Fibroblast of villous mesenchyme (primary cell): Measurements from ENCODE around the gene PTPRE. TPM values are rescaled to one million over a fixed set of nuclear protein-coding genes. Genes with fewer than 3 reads are reported as not detected.

Experiments used
- DNase-seq: peaks from one replicate; pipeline ENCODE4 v3.0.0-alpha.2; 2010; ENCODE audit warnings: low read depth
- H3K4me3 ChIP-seq: 2 replicates; pipeline ENCODE4 v1.5.1; 2011; ENCODE audit warnings: low read depth, mild to moderate bottlenecking, low read length
- total RNA-seq: library from RNA; depleted of rRNA; stranded (reverse); fragments of >200 nt; gene quantifications from 2 replicates; pipeline ENCODE4 v1.2.3, GENCODE V29; 2012
- TF ChIP-seq, protein P1 (sequence below): IDR thresholded peaks from 2 replicates; pipeline ENCODE4 v1.5.1; 2012; ENCODE audit warnings: low read depth, mild to moderate bottlenecking, low read length; ENCODE audit not compliant: insufficient read depth

The PTPRE gene
- total RNA-seq, 1 donor, result 11.2 TPM

DNA sequence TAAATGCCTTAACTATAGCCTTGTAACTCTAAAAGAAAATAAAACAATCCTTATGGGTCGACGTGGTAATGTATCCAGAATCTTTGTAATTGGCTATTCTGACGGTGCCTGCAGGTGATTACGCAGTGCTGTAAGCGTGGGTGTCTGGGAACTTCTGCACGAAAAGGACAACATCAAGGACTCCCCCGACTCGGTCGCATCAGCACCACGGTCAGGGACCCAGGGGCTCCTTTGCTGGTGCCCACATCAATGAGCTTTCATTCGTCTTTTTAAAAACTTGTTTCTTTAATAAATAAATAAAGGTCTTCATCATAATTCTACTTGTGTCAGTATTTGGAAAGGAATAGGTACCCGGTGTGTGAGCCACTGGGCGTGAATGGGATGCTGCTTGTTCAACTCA is 206.1 kb downstream of the PTPRE start:
- TF ChIP-seq, protein P1, sequence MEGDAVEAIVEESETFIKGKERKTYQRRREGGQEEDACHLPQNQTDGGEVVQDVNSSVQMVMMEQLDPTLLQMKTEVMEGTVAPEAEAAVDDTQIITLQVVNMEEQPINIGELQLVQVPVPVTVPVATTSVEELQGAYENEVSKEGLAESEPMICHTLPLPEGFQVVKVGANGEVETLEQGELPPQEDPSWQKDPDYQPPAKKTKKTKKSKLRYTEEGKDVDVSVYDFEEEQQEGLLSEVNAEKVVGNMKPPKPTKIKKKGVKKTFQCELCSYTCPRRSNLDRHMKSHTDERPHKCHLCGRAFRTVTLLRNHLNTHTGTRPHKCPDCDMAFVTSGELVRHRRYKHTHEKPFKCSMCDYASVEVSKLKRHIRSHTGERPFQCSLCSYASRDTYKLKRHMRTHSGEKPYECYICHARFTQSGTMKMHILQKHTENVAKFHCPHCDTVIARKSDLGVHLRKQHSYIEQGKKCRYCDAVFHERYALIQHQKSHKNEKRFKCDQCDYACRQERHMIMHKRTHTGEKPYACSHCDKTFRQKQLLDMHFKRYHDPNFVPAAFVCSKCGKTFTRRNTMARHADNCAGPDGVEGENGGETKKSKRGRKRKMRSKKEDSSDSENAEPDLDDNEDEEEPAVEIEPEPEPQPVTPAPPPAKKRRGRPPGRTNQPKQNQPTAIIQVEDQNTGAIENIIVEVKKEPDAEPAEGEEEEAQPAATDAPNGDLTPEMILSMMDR, result no peak
- H3K4me3 ChIP-seq, result no peak overlapping the region
- DNase-seq, result no peak

DNA sequence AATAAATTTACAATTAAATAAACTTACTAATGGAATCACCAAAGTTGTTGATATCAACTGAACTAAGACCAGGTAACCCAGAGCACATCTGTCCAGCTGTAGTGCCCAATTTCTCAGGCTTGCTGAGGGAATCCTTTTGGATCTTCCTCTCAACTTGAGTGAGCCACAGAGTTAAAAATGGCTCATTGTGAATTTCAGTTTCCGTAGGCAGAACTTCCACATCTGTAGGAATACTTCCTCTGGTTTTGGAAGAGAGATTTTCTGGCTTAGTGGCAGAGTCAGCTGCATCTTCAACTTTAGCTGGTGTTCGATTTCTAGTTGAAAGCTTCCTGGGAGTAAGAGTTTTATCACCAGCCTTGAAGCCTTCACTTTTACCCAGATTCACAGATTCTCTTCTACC is 208.0 kb downstream of the PTPRE start:
- no peak for DNase-seq
- no peak overlapping the region for H3K4me3 ChIP-seq
- TF ChIP-seq, protein P1, result no peak

DNA sequence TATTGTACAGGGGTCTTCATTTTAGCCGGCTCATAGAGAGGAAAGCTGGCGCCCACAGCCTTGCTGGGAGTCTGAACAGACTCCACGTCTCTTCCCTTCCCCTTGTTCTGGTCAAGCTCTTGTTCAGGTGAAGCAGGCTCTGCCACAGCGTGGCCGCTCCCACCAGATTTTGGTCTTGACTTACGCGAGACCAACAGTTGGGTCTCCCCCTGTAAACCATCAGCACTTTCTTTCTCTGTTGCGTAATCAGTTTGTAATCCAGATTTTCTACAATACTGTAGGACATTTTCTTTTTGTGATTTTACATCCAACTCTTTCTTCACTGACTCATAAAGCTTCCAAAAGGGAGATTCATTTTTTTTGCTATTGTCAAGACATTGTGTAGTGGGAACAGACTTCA is 208.5 kb downstream of the PTPRE start:
- no peak for DNase-seq
- no peak overlapping the region for H3K4me3 ChIP-seq
- TF ChIP-seq, protein P1, result no peak

DNA sequence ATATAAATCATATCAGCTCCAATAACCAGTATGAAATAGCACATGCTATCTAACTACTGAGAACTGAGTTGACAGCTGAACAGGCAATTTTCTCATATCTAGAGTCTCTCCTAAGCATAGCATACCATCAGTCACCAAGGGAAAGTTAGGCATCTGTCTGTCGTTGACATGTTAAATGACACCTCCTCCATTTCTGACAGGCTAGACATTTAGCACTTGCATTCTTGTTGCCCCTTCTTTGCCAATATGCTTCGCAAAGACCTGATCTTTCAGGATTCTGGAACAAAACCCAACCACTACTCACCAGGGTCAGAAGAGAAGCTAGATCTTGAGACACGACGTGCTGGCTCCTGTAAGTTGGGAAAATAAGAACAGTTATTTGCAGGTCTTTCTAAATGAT is 209.3 kb downstream of the PTPRE start:
- TF ChIP-seq, protein P1, result no peak
- DNase-seq, result no peak
- no peak overlapping the region for H3K4me3 ChIP-seq

DNA sequence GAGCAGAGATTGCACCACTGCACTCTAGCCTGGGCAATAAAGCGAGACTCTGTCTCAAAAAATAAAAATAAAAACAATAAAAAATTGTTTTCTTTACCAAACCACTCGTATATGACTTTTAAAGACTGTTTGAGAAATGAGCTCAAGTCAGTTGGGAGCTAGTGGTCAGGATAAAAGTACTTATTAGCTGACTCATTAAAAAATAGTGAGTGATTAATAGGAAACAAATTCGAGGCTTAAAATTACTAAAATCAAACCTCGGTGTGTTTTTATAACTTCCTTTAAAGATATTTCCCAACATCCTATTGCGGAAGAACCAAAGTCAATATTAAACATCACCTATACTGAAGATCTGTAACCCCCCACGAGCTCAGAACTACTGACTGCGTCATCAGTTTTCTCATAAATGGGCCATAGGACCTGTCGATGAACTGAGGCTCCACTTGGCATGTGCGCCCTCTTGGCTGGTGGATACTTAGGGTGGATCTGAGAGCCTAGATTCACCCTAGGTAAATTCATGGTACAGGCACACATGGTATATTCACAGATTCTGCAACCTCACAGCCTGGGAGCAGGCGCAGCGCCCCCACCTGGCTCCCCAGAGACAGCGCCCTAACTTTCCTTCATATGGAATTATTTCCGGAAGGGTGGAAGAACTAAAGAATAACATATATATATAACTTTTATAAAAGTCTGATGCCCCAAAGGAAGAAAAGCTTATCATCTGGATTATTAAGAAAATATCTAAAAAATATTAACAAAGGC is 210.1 kb downstream of the PTPRE start:
- TF ChIP-seq, protein P1, result no peak
- H3K4me3 ChIP-seq, result no peak overlapping the region
- DNase-seq, result no peak

DNA sequence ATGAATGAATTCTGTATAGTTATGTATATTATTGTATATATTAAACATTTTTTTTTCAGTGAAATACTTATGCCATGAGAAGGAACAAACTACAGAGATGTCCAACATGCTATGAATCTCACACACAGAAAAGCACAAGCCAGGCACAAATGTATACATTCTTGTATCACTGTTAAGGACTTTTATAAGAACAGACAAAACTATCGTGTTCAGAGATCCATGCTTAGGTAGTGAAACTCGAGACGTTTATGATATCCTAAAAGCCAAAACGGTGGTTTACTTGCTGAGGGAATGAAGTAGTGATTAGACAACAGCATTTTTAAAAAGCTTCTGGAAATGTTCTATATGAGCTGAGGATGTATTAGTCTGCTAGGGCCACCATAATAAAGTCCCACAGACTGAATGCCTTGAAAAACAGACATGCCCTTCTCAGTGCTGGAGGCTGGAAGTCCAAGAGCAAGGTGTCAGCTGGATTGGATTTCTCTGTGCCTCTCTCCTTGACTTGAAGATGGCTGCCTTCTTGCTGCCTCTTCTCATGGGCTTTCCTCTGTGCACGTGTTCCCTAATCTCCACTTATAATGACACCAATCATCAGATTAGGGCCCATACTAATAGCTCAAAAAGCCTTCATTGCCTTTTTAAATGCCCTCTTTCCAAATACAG is 215.0 kb downstream of the PTPRE start:
- TF ChIP-seq, protein P1, result no peak
- no peak for DNase-seq

More for the DNA sequence above, 215.0 kb downstream of the PTPRE start:
- H3K4me3 ChIP-seq, result no peak overlapping the region
